Measurements from ENCODE around the gene AMMECR1L. TPM values are rescaled to one million over a fixed set of nuclear protein-coding genes. Genes with fewer than 3 reads are reported as not detected.
"Not testable (repeated sequence)": the region's sequence is repeated elsewhere in the genome, so short reads cannot be mapped to it uniquely, and the experiment has no call there.

The AMMECR1L gene
- total RNA-seq, 1 donor from 2014 or later = 9.7 TPM

GRCh38 chr2:127891811-127892210, 6.1 kb upstream of the AMMECR1L start:
- Histone ChIP-seq H3K27ac (replicated peaks) (no peak overlapping the region), H3K4me3 (no peak overlapping the region), H3K27me3 (ENCODE audit: low read depth) (no peaks in the 10 kb centered on the region), H3K4me1 (peaks cover 26% of the 10 kb centered on the region), H3K36me3 (no peaks in the 10 kb centered on the region), H3K9me3 (replicated peaks) (no peaks in the 10 kb centered on the region)
- no peak for DNase-seq
- TF ChIP-seq, protein P1, sequence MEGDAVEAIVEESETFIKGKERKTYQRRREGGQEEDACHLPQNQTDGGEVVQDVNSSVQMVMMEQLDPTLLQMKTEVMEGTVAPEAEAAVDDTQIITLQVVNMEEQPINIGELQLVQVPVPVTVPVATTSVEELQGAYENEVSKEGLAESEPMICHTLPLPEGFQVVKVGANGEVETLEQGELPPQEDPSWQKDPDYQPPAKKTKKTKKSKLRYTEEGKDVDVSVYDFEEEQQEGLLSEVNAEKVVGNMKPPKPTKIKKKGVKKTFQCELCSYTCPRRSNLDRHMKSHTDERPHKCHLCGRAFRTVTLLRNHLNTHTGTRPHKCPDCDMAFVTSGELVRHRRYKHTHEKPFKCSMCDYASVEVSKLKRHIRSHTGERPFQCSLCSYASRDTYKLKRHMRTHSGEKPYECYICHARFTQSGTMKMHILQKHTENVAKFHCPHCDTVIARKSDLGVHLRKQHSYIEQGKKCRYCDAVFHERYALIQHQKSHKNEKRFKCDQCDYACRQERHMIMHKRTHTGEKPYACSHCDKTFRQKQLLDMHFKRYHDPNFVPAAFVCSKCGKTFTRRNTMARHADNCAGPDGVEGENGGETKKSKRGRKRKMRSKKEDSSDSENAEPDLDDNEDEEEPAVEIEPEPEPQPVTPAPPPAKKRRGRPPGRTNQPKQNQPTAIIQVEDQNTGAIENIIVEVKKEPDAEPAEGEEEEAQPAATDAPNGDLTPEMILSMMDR (IDR thresholded peaks at IDR 0.05; ENCODE audit: borderline replicate concordance) = no peak
- intact Hi-C loops (cut with micrococcal nuclease) = no loop called here

GRCh38 chr2:127890756-127891155, 5.0 kb upstream of the AMMECR1L start:
- H3K27me3 ChIP-seq (ENCODE audit: low read depth); H3K4me3 ChIP-seq; intact Hi-C loops (cut with micrococcal nuclease); DNase-seq; H3K9me3 ChIP-seq (replicated peaks); H3K27ac ChIP-seq (replicated peaks); H3K36me3 ChIP-seq: not testable (repeated sequence)
- H3K4me1 ChIP-seq = peaks cover 26% of the 10 kb centered on the region

DNA sequence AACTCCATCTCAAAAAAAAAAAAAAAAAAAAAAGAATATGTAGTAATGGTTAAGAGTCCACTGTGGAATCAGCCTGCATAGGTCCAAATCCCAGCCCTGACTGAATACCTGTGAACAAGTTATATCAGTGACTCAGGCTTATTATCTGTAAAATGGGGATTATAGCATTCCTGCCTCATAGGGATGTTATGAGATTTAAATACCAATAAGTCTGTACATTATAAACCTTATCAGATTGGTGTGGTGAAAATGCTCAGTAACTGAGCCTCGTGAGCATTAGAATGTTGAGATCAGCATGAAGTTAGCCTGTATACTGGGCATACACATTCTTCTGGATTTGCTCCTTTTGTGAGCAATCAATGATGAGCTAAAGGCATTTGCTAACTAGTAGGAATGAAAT, 3.0 kb upstream of the AMMECR1L start:
- peaks cover 36% of the 10 kb centered on the region for H3K4me1 ChIP-seq
- DNase-seq = no peak
- H3K9me3 ChIP-seq (replicated peaks) = no peaks in the 10 kb centered on the region
- H3K36me3 ChIP-seq = peaks cover 2% of the 10 kb centered on the region
- H3K27ac ChIP-seq (replicated peaks) = peak overlapping the region; percentile 10
- intact Hi-C loops (cut with micrococcal nuclease) = loop anchor here (10.0 kb wide), 1 partner anchor 206 kb away; the partner anchor contains the start of gene UGGT1
- TF ChIP-seq, protein P1 (IDR thresholded peaks at IDR 0.05; ENCODE audit: borderline replicate concordance) = no peak
- H3K4me3 ChIP-seq = no peak overlapping the region
- H3K27me3 ChIP-seq (ENCODE audit: low read depth) = no peaks in the 10 kb centered on the region

GRCh38 chr2:127887776-127888130, 2.0 kb upstream of the AMMECR1L start:
- Histone ChIP-seq H3K9me3 (replicated peaks) (no peaks in the 10 kb centered on the region), H3K27me3 (ENCODE audit: low read depth) (no peaks in the 10 kb centered on the region), H3K27ac (replicated peaks) (peak overlapping the region; percentile 96), H3K4me3 (peak overlapping the region; percentile 80), H3K4me1 (peaks cover 35% of the 10 kb centered on the region), H3K36me3 (peaks cover 12% of the 10 kb centered on the region)
- intact Hi-C loops (cut with micrococcal nuclease) = loop anchor here (10.0 kb wide), 1 partner anchor 207 kb away; the partner anchor contains the start of gene UGGT1
- TF ChIP-seq, protein P1 (IDR thresholded peaks at IDR 0.05; ENCODE audit: borderline replicate concordance) = no peak
- DNase-seq = no peak

DNA sequence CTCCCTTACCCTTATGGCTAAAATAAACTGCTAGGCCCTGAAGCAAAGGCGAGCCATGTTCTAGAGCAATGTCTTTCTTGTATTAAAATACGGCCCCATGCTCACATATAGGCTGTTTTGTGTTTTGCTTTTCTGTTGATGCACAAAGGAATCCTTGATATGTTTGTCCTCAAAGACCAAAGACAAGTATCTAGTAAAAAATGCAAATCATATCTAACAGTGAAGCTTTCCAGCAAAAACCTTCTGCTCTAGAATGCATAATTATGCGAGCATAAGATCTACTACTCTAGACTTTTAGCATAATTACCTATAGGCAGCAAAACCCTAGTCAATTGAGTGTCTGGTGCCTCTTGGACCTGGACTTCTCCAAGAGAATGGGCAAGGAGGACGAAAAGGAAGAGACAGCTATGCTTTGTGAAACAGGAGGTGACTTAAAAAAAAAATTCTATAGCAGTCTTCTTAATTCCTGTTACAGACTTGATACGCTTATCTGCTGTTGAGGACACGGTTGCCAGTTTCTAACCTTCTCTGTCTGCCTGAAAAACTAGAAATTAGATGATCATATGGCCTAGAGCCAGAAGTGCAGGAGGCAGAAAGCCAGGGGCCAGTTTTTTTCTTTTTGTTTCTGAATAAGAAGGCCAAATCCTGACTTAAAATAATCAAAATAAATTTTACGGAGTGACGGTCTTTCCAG, 1.5 kb upstream of the AMMECR1L start:
- Histone ChIP-seq H3K4me3 (peak overlapping the region; percentile 80), H3K9me3 (replicated peaks) (no peaks in the 10 kb centered on the region), H3K36me3 (peaks cover 18% of the 10 kb centered on the region), H3K4me1 (peaks cover 37% of the 10 kb centered on the region), H3K27ac (replicated peaks) (peak overlapping the region; percentile 96), H3K27me3 (ENCODE audit: low read depth) (no peaks in the 10 kb centered on the region)
- TF ChIP-seq, protein P1 (IDR thresholded peaks at IDR 0.05; ENCODE audit: borderline replicate concordance) = no peak
- intact Hi-C loops (cut with micrococcal nuclease) = loop anchor here (10.0 kb wide), 1 partner anchor 208 kb away; the partner anchor contains the start of gene UGGT1
- no peak for DNase-seq

DNA sequence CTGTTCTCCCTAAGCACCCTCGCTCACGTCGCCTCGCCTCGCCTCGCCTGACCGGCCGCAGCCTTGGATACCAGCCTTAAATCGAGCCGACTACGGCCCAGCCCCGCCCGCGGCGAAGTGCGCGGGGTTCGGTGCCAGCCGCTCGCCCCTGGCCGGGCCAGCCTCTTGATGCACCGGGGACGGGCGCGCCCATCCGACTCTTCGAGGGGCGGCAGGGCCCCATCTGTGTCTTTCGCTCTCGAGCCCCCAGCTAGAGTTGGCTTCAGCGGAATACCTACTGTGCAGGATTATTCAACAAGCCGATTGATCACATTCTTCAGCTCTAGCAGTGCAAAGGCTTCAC, 808 bp upstream of the AMMECR1L start:
- H3K27me3 ChIP-seq (ENCODE audit: low read depth); DNase-seq; H3K9me3 ChIP-seq (replicated peaks): not testable (repeated sequence)
- intact Hi-C loops (cut with micrococcal nuclease) = loop anchor here (10.0 kb wide), 1 partner anchor 208 kb away; the partner anchor contains the start of gene UGGT1
- peak overlapping the region; percentile 80 for H3K4me3 ChIP-seq
- H3K36me3 ChIP-seq = peaks cover 20% of the 10 kb centered on the region
- peaks cover 44% of the 10 kb centered on the region for H3K4me1 ChIP-seq
- H3K27ac ChIP-seq (replicated peaks) = peak overlapping the region; percentile 96
